Stimulated activated CD8-positive, alpha-beta memory T cell treated with anti-CD3 and anti-CD28 coated beads, Interleukin-12 subunit alpha, Interleukin-12 subunit beta, amount 100 ng/mL, for 4 hours (primary cell): ENCODE data around the gene TWF2.
A peak's percentile ranks its signal among the peaks of the same experiment; 100 is the strongest.

Experiments
- DNase-seq: peaks from one replicate; pipeline ENCODE4 v3.0.0-alpha.2; 2020; ENCODE audit warnings: low read depth

Gene TWF2

DNA sequence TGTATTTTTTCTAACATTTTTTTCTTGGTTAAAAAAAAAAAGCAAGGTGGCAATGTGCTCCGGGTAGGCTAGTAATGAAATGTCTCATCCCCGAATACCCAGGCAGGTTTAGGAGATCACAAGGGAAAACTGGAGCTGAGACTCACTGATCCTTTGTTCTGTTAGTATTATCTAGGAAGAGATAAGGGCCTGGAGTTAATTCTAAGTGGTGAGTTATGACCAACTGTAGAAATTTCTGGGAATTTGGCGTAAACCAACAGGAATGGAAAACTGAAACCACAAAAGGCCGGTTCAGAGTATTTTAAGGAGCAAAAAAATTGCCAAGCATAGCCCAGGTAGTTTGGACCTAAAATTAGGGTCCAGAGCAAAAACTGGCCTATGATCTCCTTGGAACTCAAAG, 19.0 kb upstream of the TWF2 start:
- no peak for DNase-seq

DNA sequence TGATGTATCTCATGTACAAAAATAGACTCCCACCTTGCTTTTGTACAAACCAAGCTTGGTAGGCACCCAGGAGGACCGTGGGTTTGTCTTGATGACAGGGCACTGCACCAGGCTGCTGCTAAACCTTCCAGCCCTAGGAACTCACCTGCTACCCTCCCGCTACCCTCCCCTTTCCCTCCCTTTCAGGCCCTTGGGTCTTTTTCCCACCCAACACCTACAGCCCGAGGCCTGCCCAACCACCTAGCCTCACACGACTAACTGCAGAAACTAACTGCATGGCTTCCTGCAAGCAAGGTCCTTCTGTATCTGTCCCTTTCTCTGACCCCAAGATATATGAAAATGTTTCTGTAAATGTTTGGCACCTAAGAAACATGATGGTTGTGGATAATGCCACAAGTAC, 17.7 kb upstream of the TWF2 start:
- no peak for DNase-seq

DNA sequence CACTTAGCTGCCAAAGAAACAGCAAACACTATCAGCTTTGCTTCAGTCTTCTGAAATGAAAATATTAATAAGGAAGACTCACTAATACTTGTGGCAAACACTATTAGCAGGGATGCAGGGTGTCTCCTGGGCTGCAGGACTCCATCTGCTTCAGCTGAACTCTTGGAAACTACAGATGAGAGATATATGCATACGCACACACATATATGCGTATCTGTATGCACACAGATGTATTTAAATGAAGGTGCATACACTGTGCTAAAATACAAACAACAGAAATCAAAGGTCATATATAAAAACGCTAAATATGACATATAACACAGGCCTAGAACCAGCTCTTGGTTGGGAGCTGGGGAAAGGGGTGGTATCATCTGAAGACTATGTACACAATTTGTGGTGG, 17.2 kb upstream of the TWF2 start:
- no peak for DNase-seq

DNA sequence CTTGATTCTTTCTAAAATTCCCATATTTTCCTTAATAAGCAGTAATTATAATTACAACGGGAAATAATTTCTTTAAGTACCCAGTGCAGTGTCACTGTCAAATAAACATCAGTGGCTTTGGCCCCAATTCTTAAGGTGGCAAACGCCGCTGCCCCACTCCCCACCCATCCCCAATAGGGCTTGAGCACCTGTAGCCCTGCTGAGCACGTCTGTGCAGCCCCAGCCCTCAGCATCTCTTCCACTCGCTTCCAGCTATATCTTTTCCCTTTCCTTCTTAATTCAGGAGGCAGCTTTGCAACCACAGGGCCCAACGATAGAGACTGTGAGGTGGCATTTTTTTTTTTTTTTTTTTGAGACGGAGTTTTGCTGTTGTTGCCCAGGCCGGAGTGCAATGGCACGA, 15.7 kb upstream of the TWF2 start:
- DNase-seq, result no peak

DNA sequence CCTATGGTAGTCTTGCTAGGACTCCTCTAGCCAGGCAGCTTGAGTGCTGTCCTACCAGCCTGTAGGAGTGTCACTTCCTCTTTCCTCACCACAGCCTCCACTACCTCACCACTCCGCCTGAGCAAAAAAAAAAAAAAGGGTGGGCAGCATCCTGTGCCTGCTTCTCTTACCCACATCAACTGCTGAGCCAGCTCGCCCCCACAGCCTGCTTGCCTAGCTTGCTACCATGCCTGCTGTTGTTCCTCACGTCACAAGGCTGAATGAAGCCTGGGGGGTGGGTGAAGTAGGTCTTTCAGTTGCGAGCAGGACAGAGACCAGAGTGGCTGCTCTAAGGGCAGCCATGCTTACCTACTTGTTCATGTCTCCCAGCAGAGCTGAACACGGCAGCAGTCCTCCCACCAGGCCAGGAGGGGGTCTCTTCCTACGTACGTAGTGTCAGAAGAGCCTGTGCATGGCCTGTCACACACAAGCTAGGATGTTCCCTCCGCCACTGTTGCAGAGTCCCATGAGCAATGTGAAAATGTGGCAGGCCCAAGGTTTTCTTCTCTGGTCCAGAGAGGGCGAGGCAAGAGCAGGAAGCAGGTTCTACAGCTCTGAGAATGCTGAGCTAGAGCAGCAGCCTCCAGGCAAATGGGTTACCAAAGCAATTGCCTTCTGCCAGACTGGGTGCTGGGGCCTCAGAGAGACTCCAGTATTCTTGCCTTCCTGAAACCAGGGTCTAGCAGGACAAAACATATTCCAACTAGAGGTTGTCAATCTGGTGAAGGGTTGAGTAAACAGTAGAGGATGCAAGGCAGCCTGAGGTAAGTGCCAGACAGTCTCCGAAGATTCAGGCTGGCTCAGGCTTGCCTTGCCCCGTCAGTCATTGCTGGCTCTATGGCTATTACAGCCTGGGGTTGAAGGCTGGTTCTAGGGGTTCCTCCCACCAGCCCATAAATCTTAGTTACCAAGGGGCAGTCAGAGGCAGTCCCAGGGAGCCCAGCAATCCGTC, 14.7 kb upstream of the TWF2 start:
- DNase-seq, result peak; percentile 69

DNA sequence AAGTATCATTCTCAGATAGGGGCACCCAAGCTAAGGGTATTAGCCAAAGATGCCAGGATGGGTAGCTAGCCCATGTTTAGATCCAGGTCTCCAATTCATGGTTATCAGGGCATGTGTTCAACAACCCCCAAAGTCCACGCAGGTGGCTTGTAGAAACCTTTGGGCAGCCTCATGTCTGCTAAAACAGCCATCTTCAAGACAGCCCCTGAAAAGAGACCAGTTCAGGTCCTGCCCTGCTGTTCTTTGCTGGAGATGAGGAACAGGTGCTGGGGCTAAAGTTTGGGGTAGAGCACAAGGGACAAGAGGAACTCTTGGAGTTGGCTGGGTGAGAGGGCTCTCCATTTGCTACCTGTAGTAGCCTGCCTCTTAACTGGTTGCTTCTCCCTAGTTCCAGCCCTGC, 11.2 kb upstream of the TWF2 start:
- DNase-seq, result no peak

DNA sequence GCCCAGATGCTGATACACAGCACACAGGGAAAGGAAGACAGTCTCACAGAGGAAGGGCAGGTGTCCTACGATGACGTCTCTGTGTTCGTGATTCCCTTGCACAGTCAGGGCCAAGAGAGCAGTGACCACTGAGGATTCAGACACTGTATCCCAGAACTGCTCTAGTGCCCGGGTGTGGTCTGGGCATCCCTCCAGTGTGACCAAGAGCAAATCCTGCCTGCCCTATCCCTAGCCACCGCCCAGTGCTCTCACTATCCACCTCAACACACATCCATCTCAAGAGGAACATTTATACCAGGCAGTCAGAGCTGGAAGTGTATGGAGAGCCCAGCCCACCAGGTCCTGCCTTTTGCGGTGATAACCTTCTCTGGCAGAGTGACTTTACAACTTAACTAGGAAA, 10.7 kb upstream of the TWF2 start:
- DNase-seq, result no peak

DNA sequence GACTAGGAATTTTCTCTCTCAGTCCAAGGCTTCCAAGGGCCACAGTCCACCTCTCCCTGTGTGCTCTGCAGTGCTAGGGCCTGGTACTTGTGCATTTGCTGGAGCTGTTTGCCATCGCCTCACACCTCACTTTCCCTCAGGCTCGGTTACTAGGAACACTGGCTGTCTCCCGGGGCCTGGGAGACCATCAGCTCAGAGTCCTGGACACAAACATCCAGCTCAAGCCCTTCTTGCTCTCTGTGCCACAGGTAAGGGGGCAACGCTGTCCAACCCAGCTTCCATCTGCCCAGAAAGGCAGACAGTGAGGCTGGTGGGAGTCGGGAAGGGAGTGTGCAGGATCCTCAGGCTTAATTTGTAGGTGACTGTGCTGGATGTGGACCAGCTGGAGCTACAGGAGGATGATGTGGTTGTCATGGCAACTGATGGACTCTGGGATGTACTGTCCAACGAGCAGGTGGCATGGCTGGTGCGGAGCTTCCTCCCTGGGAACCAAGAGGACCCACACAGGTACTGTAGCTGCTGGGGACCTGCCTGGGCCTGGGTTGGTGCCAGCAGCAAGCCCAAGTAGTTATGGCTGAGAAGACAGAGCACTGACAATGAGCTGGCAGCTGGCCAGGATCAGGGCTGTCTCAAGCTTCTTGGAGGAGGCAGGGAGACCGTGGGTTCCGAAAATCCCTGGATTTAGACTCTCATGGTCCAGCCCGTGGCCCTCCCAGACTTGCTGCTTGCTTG, 10.0 kb upstream of the TWF2 start:
- no peak for DNase-seq

DNA sequence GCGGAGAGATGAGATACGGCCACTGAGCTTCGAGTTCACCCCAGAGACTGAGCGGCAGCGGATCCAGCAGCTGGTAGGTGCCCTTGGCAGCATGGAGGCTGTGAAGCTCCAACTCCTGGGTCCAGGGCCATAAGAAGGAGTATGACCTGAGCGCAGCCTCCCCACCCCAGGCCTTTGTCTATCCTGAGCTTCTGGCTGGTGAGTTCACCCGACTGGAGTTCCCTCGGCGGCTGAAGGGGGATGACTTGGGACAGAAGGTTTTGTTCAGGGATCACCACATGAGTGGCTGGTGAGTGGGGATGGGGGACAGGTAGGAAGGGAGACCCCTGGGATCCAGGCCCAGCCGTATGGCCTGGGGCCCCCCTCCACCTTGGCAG, 9.2 kb upstream of the TWF2 start:
- no peak for DNase-seq

DNA sequence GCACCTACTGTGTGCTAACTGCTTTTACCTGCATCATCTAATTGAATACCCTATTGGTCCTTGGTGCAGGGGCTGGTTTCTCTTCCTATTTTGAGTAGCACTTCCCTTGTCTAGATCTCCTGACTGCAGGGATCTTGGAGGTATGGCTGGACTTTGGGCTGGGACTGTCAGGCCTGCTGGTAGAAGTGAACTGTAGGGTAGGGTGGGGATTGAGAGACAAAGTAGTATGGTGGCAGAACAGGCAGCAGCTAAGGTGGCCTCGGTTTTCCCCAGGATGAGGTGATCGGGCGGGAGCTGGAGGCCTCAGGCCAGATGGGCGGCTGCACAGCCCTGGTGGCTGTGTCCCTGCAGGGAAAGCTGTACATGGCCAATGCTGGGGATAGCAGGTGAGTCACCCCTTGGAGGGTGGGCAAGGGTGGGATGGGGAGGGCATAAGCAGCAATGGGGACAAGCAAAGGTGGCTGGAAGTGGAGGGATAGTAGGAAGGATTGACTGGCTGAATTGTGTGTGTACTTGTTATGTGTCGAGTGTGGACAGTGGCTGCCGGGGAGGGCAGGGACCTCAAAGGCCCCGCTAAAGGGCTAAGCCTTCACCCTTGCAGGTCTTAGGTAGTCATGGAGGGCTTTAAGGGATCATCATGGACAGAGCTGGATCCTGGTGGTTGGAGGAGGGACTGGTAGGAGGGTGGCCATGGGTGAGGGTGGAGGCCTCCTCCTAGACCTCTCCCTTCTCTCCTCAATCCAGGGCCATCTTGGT, 8.6 kb upstream of the TWF2 start:
- DNase-seq, result no peak

DNA sequence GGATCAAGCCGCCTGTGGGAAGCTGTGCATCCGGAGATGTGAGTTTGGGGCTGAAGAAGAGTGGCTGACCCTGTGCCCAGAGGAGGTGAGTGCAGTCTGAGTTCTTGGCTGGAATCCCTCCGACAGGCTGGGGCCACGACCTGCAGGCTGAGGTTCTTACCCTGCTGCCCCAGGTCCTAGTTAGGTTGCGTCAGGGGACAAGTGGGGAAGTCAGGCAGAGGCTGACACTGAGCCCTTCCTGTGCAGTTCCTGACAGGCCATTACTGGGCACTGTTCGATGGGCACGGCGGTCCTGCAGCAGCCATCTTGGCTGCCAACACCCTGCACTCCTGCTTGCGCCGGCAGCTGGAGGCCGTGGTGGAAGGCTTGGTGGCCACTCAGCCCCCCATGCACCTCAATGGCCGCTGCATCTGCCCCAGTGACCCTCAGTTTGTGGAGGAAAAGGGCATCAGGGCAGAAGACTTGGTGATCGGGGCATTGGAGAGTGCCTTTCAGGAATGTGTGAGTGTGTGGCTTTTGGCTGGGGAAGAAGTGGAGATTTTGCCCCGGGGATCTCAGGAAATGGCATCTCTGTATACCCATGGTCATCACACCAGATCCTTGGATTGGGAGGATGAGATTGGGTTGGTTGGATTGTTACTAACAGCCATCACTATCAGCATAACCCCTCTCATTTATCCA, 7.9 kb upstream of the TWF2 start:
- DNase-seq, result no peak

DNA sequence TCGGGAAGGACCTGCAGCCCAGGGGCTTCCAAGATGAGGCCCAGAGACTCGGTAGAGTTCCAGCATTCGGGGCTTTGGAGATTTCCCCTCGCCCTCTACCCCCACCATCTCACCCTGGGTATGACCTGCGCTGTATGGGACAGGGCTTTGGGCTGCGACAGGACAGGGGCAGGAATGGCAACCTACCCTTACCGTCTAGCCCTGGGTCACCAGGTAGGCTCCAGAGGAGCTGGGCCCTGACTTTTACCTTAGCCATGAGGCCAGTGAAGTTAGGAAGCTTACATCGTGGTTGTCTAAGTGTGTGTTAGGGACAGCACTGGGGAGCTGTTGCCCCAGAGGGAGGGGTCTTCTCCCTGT, 7.3 kb upstream of the TWF2 start:
- DNase-seq, result no peak

DNA sequence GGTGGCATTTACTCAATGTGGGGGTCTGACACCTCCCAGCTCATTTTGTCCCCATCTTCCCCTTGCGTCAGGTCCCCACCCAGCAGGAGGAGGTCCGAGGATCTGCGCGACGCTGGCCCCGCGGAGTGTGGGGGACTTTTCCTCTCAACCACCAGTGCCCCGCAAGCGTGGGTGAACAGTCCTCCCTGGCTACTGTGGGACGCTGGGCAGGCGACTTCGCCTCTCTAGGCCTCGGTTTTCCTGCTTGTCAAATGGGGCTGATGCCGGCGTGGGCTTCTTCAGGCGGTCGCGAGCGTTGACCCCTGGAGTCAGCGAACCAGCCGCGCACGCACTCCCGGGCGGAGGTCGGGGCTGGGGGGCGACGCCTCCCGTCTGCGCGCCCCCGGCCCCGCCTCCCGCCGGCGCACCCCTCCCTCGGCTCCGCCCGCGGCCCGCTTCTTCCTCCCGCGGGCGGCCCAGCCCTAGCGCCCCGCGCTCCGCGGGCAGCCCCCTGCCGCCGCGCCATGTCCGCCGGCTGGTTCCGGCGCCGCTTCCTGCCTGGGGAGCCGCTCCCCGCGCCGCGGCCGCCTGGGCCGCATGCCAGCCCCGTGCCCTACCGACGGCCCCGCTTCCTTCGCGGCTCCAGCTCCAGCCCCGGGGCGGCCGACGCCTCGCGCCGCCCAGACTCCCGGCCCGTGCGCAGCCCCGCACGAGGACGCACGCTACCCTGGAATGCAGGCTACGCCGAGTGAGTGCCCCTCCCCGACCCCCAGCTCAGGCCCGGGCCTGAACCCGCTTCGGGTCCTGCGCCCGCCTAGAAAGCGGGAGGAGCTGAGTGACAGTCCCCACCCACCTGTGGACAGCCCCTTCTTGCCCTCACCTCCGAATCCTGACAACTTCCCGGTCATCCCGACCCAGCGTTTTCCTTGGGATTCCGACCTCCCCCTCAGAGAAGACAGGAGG, 6.6 kb upstream of the TWF2 start, which contains the start of gene PPM1M:
Gene PPM1M, plus strand, starts transcription at position 438 of the 942 bp plus-strand sequence. Its CDS starts 66 bp downstream, at position 504.
- peak; percentile 48 for DNase-seq

DNA sequence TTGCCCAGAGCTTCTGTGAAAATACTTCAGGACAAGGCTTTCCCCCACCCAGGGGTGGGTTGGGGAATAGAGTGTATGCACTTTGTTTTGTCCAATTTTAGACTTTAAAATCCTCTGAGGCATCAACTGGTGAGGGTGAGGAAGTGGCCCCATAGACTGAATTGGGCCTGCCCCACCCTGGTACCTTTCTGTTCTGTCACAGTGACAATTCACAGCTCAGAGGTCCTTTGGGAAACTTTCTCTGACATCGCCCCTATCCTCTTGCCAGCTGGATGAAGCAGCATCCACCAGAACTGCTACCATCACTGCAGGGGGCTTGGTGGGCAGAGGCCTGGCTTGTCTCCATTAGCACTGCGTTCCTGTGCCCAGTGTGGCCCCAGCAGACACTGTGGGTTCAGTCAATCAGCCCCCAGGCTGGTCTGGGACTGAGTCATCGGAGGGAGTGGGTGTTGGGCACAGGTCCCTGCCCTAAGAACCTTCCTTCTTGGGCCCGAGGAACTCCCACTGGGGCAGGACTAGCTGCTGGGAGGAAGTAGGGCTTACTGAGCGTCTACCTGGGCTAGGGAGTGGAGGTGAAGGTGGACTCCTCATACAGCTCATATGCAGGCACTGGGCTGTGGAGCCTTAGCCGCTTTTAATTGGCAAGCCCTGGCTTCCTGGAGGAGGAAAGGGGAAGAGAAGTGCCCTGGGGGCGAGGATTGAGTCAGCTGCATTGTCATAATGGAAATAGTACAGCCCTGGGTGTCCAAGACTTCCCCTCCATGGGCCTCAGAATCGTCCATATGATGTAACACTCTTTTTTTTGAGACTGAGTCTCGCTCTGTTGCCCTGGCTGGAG, 5.1 kb upstream of the TWF2 start:
- no peak for DNase-seq

DNA sequence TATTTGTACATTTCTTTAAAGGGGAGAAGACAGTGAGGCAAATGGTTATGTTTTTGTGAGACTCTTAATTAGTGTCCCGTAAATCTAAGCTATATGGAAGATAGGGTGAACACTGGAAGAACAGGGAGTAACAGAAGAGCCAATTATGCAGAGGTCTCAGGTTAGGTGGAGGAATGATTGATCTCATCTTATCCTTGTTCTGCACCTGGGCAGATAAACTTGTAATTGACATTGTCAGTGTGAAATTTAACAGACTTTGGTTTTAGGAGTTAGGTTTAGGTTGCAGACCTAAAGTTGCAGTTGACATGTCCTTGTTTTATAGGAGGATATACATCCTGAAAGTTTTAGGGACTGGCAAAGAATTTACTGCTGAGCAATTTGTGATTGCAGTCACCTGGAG, 3.1 kb upstream of the TWF2 start:
- no peak for DNase-seq

DNA sequence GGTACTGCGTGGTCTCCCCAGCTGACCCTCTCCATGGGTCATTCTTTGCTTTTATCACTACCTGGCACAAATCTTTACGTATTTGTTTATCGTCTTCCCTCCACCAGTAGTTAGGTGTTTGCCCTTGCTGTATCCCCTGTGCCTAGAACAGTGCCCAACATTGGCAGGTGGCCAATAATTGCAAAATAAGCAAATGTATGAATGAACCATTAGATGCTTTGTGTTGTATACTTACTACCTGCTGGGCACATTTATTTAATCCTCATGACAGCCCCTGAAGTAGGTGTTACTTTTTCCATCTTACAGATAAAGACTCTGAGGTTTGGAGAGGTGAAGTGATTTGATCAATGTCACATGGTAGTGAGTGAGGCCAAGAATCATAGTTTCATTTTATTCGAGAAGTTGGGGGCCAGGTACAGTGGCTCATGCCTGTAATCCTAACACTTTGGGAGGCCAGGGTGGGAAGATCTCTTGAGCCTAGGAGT, 2.0 kb upstream of the TWF2 start:
- DNase-seq, result no peak

DNA sequence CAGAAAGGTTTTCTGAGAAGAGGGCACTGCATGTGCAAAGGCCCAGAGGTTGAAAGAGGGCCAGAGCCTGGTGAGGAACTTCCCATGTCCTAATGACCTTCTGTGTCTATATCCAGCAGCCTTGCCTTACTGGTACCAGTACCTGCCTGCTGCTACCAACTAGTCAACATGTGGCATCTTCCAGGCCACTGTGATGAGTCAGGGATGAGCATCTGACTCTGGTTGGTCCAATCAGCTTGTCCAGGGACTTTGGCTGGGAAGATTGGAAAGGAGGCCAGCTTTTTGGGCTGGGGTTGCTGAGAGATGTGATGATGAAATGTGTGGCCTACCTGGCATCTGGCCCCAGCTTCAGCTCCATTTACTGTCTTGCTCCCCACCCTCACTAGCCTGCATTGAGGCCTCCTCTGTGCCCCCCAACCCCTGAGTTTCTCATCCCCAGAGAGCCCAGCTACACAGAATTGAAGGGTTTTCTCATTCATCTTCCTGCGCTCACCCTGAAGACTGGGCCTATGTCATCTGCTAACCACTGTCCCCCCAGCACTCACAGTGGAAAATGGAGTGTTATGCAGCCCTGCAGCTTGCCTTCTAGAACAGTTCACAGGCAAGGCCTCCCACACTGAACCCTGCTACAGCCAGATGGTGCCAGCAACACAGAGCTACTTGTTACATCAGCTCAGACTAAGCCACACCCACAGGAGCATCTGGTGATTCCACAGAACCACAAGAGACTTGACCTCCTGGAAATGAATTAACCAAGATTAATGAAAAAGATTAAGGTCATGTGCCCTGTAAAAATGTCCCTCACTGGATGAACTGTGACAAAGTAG, 1.3 kb upstream of the TWF2 start:
- DNase-seq, result no peak

DNA sequence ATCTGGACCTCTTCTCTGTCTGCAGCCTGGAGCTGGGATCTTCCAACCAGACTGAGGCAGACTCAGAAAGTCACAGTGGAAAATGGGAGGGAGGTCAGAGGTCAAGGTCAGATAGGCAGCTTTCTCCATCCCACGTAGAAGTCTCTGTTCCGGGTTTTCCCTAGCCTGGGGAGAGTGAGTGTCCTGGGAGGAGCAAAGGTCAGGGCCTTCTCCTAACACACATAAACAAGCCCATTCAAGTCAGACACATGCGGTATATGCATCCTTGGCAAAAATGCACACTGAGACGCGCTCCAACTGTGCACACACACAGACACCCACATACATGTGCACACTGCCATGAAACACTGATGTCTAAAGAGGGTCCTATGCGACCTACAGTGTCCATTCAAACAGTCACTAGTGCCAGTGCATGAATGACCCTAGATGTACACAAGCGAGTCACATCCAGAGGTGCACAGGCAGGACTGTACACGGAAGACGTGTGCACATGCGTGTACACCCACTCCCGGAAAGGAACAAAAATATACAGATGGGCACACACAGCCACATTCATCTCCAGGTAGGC, 681 bp downstream of the TWF2 start:
- no peak for DNase-seq
